Activated B cell treated with CpG ODN at 0.5 μM for 24 hours (primary cell): ENCODE data around the gene USP35. TPM values are rescaled to one million over a fixed set of nuclear protein-coding genes. Genes with fewer than 3 reads are reported as not detected.

Experiments
- ATAC-seq: fragments of 200-7000 bp; cut with Tn5 transposase; one replicate; pipeline ENCODE4 v1.10.0; 2021; ENCODE audit warnings: low read depth, mild to moderate bottlenecking, moderate library complexity
- CTCF ChIA-PET: fragments of 350-600 bp; sonication (Branson Sonifier 250); formaldehyde crosslinking; loops from one replicate; lab custom pipeline; 2021; ENCODE audit warnings: antibody characterized with exemption; lab: Charles Lee
- POLR2A ChIA-PET: fragments of 350-600 bp; sonication (Branson Sonifier 250); formaldehyde crosslinking; loops from one replicate; lab custom pipeline; 2021; ENCODE audit warnings: antibody characterized with exemption; lab: Charles Lee
- DNase-seq: peaks from one replicate; pipeline ENCODE4 v3.0.0; 2022
- H3K27ac Mint-ChIP-seq: one replicate; pipeline ENCODE4 v1.8.0; 2020; ENCODE audit warnings: mixed read lengths
- H3K27me3 Mint-ChIP-seq: one replicate; pipeline ENCODE4 v1.8.0; 2021; ENCODE audit warnings: mixed read lengths
- H3K36me3 Mint-ChIP-seq: one replicate; pipeline ENCODE4 v1.8.0; 2021; ENCODE audit warnings: low read depth, mixed read lengths
- H3K4me1 Mint-ChIP-seq: one replicate; pipeline ENCODE4 v1.8.0; 2021; ENCODE audit warnings: mixed read lengths
- H3K4me3 Mint-ChIP-seq: one replicate; pipeline ENCODE4 v1.8.0; 2020; ENCODE audit warnings: mild to moderate bottlenecking, mixed read lengths
- H3K9me3 Mint-ChIP-seq: one replicate; pipeline ENCODE4 v1.8.0; 2020; ENCODE audit warnings: mixed read lengths
- intact Hi-C: fragments of 100-400 bp; cut with micrococcal nuclease; formaldehyde crosslinking; loops from one replicate; pipeline ENCODE4 v1.15.1; 2024
- total RNA-seq: library from RNA; stranded (reverse); gene quantifications from 2 replicates; pipeline ENCODE4 v1.2.3, GENCODE V29; 2022
- TF ChIP-seq, protein P1 (sequence below): fragments of 200-600 bp; IDR thresholded peaks from one replicate; pipeline ENCODE4 v1.8.0; 2022; ENCODE audit warnings: antibody characterized with exemption, mild to moderate bottlenecking

USP35 gene
- total RNA-seq, 1 donor from 2014 or later = 4.9 TPM

GRCh38 chr11:78253797-78254196 lies 65.1 kb downstream of the USP35 start:
- TF ChIP-seq, protein P1, sequence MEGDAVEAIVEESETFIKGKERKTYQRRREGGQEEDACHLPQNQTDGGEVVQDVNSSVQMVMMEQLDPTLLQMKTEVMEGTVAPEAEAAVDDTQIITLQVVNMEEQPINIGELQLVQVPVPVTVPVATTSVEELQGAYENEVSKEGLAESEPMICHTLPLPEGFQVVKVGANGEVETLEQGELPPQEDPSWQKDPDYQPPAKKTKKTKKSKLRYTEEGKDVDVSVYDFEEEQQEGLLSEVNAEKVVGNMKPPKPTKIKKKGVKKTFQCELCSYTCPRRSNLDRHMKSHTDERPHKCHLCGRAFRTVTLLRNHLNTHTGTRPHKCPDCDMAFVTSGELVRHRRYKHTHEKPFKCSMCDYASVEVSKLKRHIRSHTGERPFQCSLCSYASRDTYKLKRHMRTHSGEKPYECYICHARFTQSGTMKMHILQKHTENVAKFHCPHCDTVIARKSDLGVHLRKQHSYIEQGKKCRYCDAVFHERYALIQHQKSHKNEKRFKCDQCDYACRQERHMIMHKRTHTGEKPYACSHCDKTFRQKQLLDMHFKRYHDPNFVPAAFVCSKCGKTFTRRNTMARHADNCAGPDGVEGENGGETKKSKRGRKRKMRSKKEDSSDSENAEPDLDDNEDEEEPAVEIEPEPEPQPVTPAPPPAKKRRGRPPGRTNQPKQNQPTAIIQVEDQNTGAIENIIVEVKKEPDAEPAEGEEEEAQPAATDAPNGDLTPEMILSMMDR = no peak
- H3K9me3 Mint-ChIP-seq = no peaks in the 10 kb centered on the region
- no peaks in the 10 kb centered on the region for H3K27me3 Mint-ChIP-seq
- ATAC-seq (no peak), DNase-seq (no peak)
- intact Hi-C loops = no loop called here
- no peaks in the 10 kb centered on the region for H3K4me1 Mint-ChIP-seq
- ChIA-PET POLR2A (no interaction called here), CTCF (no interaction called here)
- no peak overlapping the region for H3K27ac Mint-ChIP-seq
- H3K36me3 Mint-ChIP-seq = peaks cover 15% of the 10 kb centered on the region
- no peak overlapping the region for H3K4me3 Mint-ChIP-seq

DNA sequence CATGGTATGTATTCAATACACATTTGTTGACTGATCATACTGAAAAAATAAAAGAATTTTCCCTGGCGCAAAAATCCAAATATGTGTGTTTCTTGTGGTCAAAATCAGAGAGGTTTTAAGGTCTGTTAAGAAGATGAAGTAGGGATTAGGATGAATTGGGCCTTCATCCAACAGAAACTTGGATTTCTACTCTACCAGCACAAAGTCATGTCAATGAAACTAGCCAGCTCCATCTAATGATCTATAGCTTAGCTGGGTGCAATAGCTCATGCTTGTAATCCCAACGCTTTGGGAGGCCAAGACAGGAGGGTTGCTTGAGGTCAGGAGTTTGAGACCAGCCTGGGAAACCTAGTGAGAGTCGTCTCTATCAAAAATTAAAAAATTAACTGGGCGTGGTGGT lies 65.5 kb downstream of the USP35 start:
- Mint-ChIP-seq H3K9me3 (no peaks in the 10 kb centered on the region), H3K36me3 (peaks cover 10% of the 10 kb centered on the region), H3K4me1 (no peaks in the 10 kb centered on the region), H3K27ac (no peak overlapping the region), H3K27me3 (no peaks in the 10 kb centered on the region), H3K4me3 (no peak overlapping the region)
- intact Hi-C loops = no loop called here
- TF ChIP-seq, protein P1 = no peak
- ChIA-PET CTCF (no interaction called here), POLR2A (no interaction called here)
- ATAC-seq (no peak), DNase-seq (no peak)

GRCh38 chr11:78255919-78256318 lies 67.2 kb downstream of the USP35 start:
- CTCF ChIA-PET = no interaction called here

GRCh38 chr11:78256962-78257361 lies 68.2 kb downstream of the USP35 start:
- intact Hi-C loops = no loop called here
- Mint-ChIP-seq H3K27me3 (no peaks in the 10 kb centered on the region), H3K36me3 (no peaks in the 10 kb centered on the region), H3K4me3 (no peak overlapping the region), H3K4me1 (no peaks in the 10 kb centered on the region), H3K27ac (no peak overlapping the region), H3K9me3 (no peaks in the 10 kb centered on the region)
- POLR2A ChIA-PET = no interaction called here
- TF ChIP-seq, protein P1 = no peak
- no peak for DNase-seq
- CTCF ChIA-PET = no interaction called here
- ATAC-seq = no peak

More at GRCh38 chr11:78255919-78256318, 67.2 kb downstream of the USP35 start:
- POLR2A ChIA-PET = no interaction called here
- ATAC-seq = no peak
- no peaks in the 10 kb centered on the region for H3K9me3 Mint-ChIP-seq
- no peak overlapping the region for H3K27ac Mint-ChIP-seq
- no peak for DNase-seq
- TF ChIP-seq, protein P1 = no peak
- no peaks in the 10 kb centered on the region for H3K36me3 Mint-ChIP-seq
- intact Hi-C loops = no loop called here
- no peak overlapping the region for H3K4me3 Mint-ChIP-seq
- H3K4me1 Mint-ChIP-seq = no peaks in the 10 kb centered on the region
- no peaks in the 10 kb centered on the region for H3K27me3 Mint-ChIP-seq

- Mint-ChIP-seq H3K4me1 (no peaks in the 10 kb centered on the region), H3K4me3 (no peak overlapping the region), H3K27ac (no peak overlapping the region), H3K27me3 (no peaks in the 10 kb centered on the region), H3K9me3 (no peaks in the 10 kb centered on the region), H3K36me3 (no peaks in the 10 kb centered on the region)
- TF ChIP-seq, protein P1 = no peak
- POLR2A ChIA-PET = no interaction called here
- intact Hi-C loops = no loop called here
- ATAC-seq (no peak), DNase-seq (no peak)
- CTCF ChIA-PET = no interaction called here
These were observed 68.9 kb downstream of the USP35 start for GRCh38 chr11:78257654-78258053.
